Erythroblast (primary cell): ENCODE measurements around the gene PSMG2.

Experiments used
- GATA1 ChIP-seq: IDR thresholded peaks from 2 replicates; pipeline ENCODE4 v1.6.1; 2011; ENCODE audit warnings: low read depth, mild to moderate bottlenecking, control low read depth, low read length, moderate library complexity
- POLR2A ChIP-seq: IDR thresholded peaks from 2 replicates; pipeline ENCODE4 v1.6.1; 2011; ENCODE audit warnings: mild to moderate bottlenecking, low read length

GRCh38 chr18:12658426-12659138 is 44.3 kb upstream of the PSMG2 start:
- no peak for TF ChIP-seq POLR2A
- no peak for TF ChIP-seq GATA1
